ENCODE results near the gene OTP.

DNA sequence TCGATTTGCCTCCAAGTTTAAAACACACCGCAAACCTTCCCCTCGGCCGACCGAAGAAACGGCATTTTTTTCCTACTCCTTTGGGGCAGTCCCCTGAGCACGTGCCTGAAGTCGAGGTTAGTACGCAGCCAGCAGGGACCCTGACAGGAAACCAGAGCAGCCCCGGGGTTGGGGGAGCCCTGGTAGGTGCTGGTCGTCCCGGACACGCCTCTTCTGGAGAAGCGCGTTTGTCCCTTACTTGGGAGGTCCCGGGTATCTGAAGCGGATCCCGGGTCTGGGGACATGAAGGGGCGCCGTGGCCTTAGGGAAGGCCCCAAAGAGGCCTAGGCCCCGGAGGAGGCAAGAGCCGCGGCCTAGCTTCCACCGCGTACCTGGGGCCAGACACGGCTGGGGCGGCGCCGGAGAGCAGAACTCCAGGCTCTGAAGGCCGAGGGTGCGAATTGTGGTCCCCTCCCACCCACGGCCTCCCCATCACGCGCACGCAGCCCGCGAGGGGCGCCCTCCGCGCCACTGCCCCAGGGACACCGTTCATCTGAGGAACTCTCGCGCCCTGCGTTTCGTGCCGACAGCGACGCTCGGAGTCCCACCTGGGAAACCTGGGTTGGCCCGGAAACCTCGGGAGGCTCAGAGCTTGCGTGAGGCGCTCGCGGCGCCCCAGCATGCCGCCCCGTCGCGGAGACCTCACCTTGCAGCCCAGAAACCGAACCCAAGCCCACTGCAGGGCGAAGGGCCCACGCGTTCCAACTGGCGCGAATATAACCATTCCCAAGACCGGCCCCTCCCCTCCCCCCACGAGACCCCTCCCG is 10.4 kb downstream of the OTP start:
- TF ChIP-seq TCF4 (CRISPR knock-in tag; IDR thresholded peaks at IDR 0.05; ENCODE audit: borderline replicate concordance): no peak
- no peak for TF ChIP-seq ZC3H10 (CRISPR knock-in tag; IDR thresholded peaks at IDR 0.05)
- TF ChIP-seq, protein P1, sequence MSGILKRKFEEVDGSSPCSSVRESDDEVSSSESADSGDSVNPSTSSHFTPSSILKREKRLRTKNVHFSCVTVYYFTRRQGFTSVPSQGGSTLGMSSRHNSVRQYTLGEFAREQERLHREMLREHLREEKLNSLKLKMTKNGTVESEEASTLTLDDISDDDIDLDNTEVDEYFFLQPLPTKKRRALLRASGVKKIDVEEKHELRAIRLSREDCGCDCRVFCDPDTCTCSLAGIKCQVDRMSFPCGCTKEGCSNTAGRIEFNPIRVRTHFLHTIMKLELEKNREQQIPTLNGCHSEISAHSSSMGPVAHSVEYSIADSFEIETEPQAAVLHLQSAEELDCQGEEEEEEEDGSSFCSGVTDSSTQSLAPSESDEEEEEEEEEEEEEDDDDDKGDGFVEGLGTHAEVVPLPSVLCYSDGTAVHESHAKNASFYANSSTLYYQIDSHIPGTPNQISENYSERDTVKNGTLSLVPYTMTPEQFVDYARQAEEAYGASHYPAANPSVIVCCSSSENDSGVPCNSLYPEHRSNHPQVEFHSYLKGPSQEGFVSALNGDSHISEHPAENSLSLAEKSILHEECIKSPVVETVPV (CRISPR knock-in tag; IDR thresholded peaks at IDR 0.05): no peak
- no peak for TF ChIP-seq ZFP3 (CRISPR knock-in tag; IDR thresholded peaks at IDR 0.05)
- no peak for TF ChIP-seq GLIS3 (CRISPR knock-in tag; IDR thresholded peaks at IDR 0.05)
- TF ChIP-seq ARNTL (CRISPR knock-in tag; IDR thresholded peaks at IDR 0.05; ENCODE audit: borderline replicate concordance, low read depth): no peak

Data from SK-N-SH treated with all-trans-retinoic acid at 6 μM for 48 hours (cell line).